K562 (cell line): Measurements from ENCODE around the gene ARHGAP25. TPM values are rescaled to one million over a fixed set of nuclear protein-coding genes. Genes with fewer than 3 reads are reported as not detected.

Experiments
- ATAC-seq: fragments of 200-7000 bp; cut with Tn5 transposase; 3 replicates; pipeline ENCODE4 v1.9.1; 2020; ENCODE audit warnings: moderate library complexity
- BruUV-seq: library from RNA; stranded (reverse); fragments of 400-500 nt; replicated peaks from 2 replicates; lab custom pipeline; 2021; lab: Mats Ljungman, UMichigan
- CTCF ChIA-PET: fragments of 300-600 bp; formaldehyde crosslinking; extraction: SDS; loops from one replicate; lab custom pipeline; 2021; ENCODE audit warnings: low intra/inter-chr PET ratio; lab: Yijun Ruan, JAX
- POLR2A ChIA-PET: fragments of 300-600, 350-650 bp; sonication (Branson Sonifier 250); formaldehyde crosslinking; extraction: SDS; loops from one replicate; lab custom pipeline; 2021; ENCODE audit warnings: antibody characterized with exemption, inconsistent platforms; lab: Yijun Ruan, JAX
- DNase-seq, 4 experiments: peaks; one replicate each; pipeline versions ENCODE4 v3.0.0 to v3.0.0-alpha.2; 2011 to 2018; ENCODE audit warnings: low spot score in 3 of 4, mixed read lengths in 3 of 4; ENCODE audit errors: extremely low read depth in 1 of 4
- FAIRE-seq: peaks from 2 replicates; lab custom pipeline; 2011; peaks lifted over from hg19 to GRCh38; lab: Jason Lieb, UNC
- H2AFZ ChIP-seq: 2 replicates; pipeline ENCODE4 v1.6.0; 2011; ENCODE audit warnings: low read depth, low read length, control low read depth, inconsistent platforms
- H3K27ac ChIP-seq: fragments of 200-600 bp; 3 replicates; pipeline ENCODE4 v1.8.0; 2011; ENCODE audit warnings: low read depth, mild to moderate bottlenecking, control low read depth, inconsistent platforms, low read length, moderate library complexity, mixed read lengths; ENCODE audit errors: extremely low read depth
- H3K27me3 ChIP-seq, 2 experiments: fragments of 300-600 bp in 1 of 2; 2 replicates in 1 of 2; 3 replicates in 1 of 2; pipeline versions ENCODE4 v1.6.0 to v1.8.0; 2011; ENCODE audit warnings: inconsistent platforms in 2 of 2, low read length in 2 of 2, mild to moderate bottlenecking in 1 of 2, mixed read lengths in 1 of 2, moderate library complexity in 1 of 2; ENCODE audit not compliant: control insufficient read depth in 2 of 2, insufficient read depth in 2 of 2
- H3K36me3 ChIP-seq: fragments of 300-600 bp; 3 replicates; pipeline ENCODE4 v1.8.0; 2011; ENCODE audit warnings: mild to moderate bottlenecking, low read length, inconsistent platforms; ENCODE audit not compliant: control insufficient read depth, insufficient read depth
- H3K4me1 ChIP-seq, 2 experiments: fragments of 200-600 bp in 1 of 2; replicated peaks in 1 of 2; 2 replicates in 1 of 2; 3 replicates in 1 of 2; pipeline versions ENCODE4 v1.5.1 to v1.8.0; 2011; ENCODE audit warnings: inconsistent platforms in 2 of 2, low read length in 2 of 2, mild to moderate bottlenecking in 1 of 2, mixed read lengths in 1 of 2, moderate library complexity in 1 of 2; ENCODE audit not compliant: control insufficient read depth in 2 of 2, insufficient read depth in 2 of 2
- H3K4me2 ChIP-seq: 2 replicates; pipeline ENCODE4 v1.6.1; 2011; ENCODE audit warnings: low read length, control low read depth, inconsistent platforms, mixed read lengths; ENCODE audit not compliant: insufficient read depth
- H3K4me3 ChIP-seq: fragments of 200-600 bp; sonication (generic), shearing (Covaris generic); 2 replicates; pipeline ENCODE4 v1.5.1; 2016; ENCODE audit warnings: control low read depth, inconsistent platforms
- H3K79me2 ChIP-seq: fragments of 200-600 bp; 3 replicates; pipeline ENCODE4 v1.8.0; 2011; ENCODE audit warnings: low read length, inconsistent platforms; ENCODE audit not compliant: control insufficient read depth, insufficient read depth
- H3K9ac ChIP-seq, 2 experiments: 2 replicates each; pipeline versions ENCODE4 v1.6.0 to v1.6.1; 2011; ENCODE audit warnings: low read depth in 2 of 2, low read length in 2 of 2, control low read depth in 1 of 2, inconsistent platforms in 1 of 2, mild to moderate bottlenecking in 1 of 2, mixed read lengths in 1 of 2; ENCODE audit not compliant: insufficient read depth in 1 of 2
- H3K9me1 ChIP-seq: one replicate; pipeline ENCODE4 v1.6.0; 2011; ENCODE audit warnings: inconsistent platforms, mild to moderate bottlenecking, low read length, moderate library complexity; ENCODE audit not compliant: control insufficient read depth, insufficient read depth
- H3K9me3 ChIP-seq: replicated peaks from 2 replicates; pipeline ENCODE4 v1.5.1; 2011; ENCODE audit warnings: low read depth, low read length, inconsistent platforms; ENCODE audit not compliant: control insufficient read depth, insufficient read depth
- H4K20me1 ChIP-seq: replicated peaks from 2 replicates; pipeline ENCODE4 v1.6.1; 2011; ENCODE audit warnings: low read length, inconsistent platforms, mixed read lengths; ENCODE audit not compliant: control insufficient read depth, insufficient read depth
- BRD4 ChIP-seq: fragments of 200-600 bp; sonication (generic); IDR thresholded peaks from 2 replicates; pipeline ENCODE4 v1.6.1; 2017; ENCODE audit warnings: inconsistent platforms
- CSDE1 ChIP-seq, 2 experiments: fragments of 450-650 bp; IDR thresholded peaks; 2 replicates each; pipeline ENCODE4 v1.6.1; 2016; ENCODE audit warnings: mild to moderate bottlenecking in 1 of 2
- DNMT1 ChIP-seq: fragments of 450-650 bp; IDR thresholded peaks from 2 replicates; pipeline ENCODE4 v1.6.1; 2016; ENCODE audit warnings: antibody characterized with exemption, mild to moderate bottlenecking
- FOXM1 ChIP-seq, 2 experiments: fragments of 450-650 bp in 1 of 2; sonication (generic) in 1 of 2; formaldehyde crosslinking in 1 of 2; IDR thresholded peaks; 2 replicates each; pipeline versions ENCODE4 v1.6.1 to v1.9.0; 2017 to 2022; ENCODE audit warnings: low read depth in 2 of 2, mild to moderate bottlenecking in 2 of 2, missing genetic modification reagents in 1 of 2, moderate library complexity in 1 of 2
- MCM5 ChIP-seq: fragments of 450-650 bp; IDR thresholded peaks from 2 replicates; pipeline ENCODE4 v1.6.1; 2016; ENCODE audit warnings: low read depth
- MEIS2 ChIP-seq: fragments of 450-650 bp; IDR thresholded peaks from 2 replicates; pipeline ENCODE4 v1.6.1; 2014; ENCODE audit warnings: mild to moderate bottlenecking; ENCODE audit not compliant: partially characterized antibody
- NUFIP1 ChIP-seq: fragments of 450-650 bp; IDR thresholded peaks from 2 replicates; pipeline ENCODE4 v1.6.1; 2018; ENCODE audit not compliant: partially characterized antibody
- SMARCB1 ChIP-seq: IDR thresholded peaks from 2 replicates; pipeline ENCODE4 v1.6.1; 2011; ENCODE audit warnings: improper control_type of control experiment, low read depth; ENCODE audit not compliant: insufficient read length
- STAG1 ChIP-seq: sonication (generic); formaldehyde crosslinking; IDR thresholded peaks from 2 replicates; pipeline ENCODE4 v1.5.0; 2020; ENCODE audit warnings: missing genetic modification reagents, borderline replicate concordance
- TCF7 ChIP-seq: sonication (generic); IDR thresholded peaks from 2 replicates; pipeline ENCODE4 v1.6.1; 2016; ENCODE audit warnings: antibody characterized with exemption, borderline replicate concordance
- ZEB2 ChIP-seq: fragments of 450-650 bp; IDR thresholded peaks from 2 replicates; pipeline ENCODE4 v1.6.1; 2016
- ZNF347 ChIP-seq: fragments of 450-650 bp; formaldehyde crosslinking; IDR thresholded peaks from 2 replicates; pipeline ENCODE4 v1.4.0; 2020; ENCODE audit warnings: low read depth, mild to moderate bottlenecking, moderate library complexity
- ZNF589 ChIP-seq: fragments of 200-800 bp; sonication (Bioruptor generic); IDR thresholded peaks from 2 replicates; pipeline ENCODE4 v1.6.1; 2016; ENCODE audit warnings: low read depth, missing genetic modification characterization, missing compliant biosample characterization
- WGBS: fragments of 100-300 bp; shearing (Covaris generic); methylation state at CpG from one replicate; pipeline ENCODE4 v1.1.6; 2016; ENCODE audit warnings: low coverage, mixed read lengths; ENCODE audit not compliant: insufficient coverage; ENCODE audit errors: missing lambda C conversion rate; 5-methylcytosine and 5-hydroxymethylcytosine counted together
- in situ Hi-C: fragments of 300-500 bp; cut with MboI; formaldehyde crosslinking; loops from 4 replicates; pipeline ENCODE4 v1.15.0; 2018; ENCODE audit warnings: inconsistent platforms, mixed read lengths
- intact Hi-C: fragments of 100-400 bp; cut with micrococcal nuclease; formaldehyde crosslinking; loops from 2 replicates; pipeline ENCODE4 v1.14.2; 2022
- polyA plus RNA-seq, 8 experiments: library from polyadenylated mRNA; depleted of rRNA in 4 of 8; stranded (reverse) in 5 of 8; unstranded in 3 of 8; fragments of >200 nt; fragmentation: Nextera tagmentation in 2 of 8; fragmentation: Illumina TruSeq in 1 of 8; extraction: Ambion mirVana in 2 of 8; extraction: Trizol in 1 of 8; gene quantifications; 2 replicates each; pipeline versions ENCODE4 v1.2.1 to v1.2.3, GENCODE V29; 2011 to 2014; ENCODE audit warnings: inconsistent platforms in 1 of 8, missing spikeins in 1 of 8
- total RNA-seq, 7 experiments: library from RNA; depleted of rRNA in 6 of 7; stranded (reverse); fragments of >200 nt in 6 of 7; fragmentation: Illumina TruSeq in 2 of 7; extraction: Trizol in 2 of 7; gene quantifications; 2 replicates each; pipeline versions ENCODE4 v1.2.1 to v1.2.3, GENCODE V29; 2011 to 2021; ENCODE audit warnings: low replicate concordance in 1 of 7
- TF ChIP-seq, protein P1 (sequence below): fragments of 250-450 bp; sonication (Bioruptor Pico); IDR thresholded peaks from 2 replicates; pipeline ENCODE4 v1.9.0; 2021; ENCODE audit warnings: mild to moderate bottlenecking
- TF ChIP-seq, protein P2 (sequence below), 2 experiments: IDR thresholded peaks; 2 replicates each; pipeline ENCODE4 v1.6.1; 2011; ENCODE audit warnings: borderline replicate concordance in 1 of 2, control low read depth in 1 of 2, low read depth in 1 of 2, low read length in 1 of 2, mild to moderate bottlenecking in 1 of 2, mixed read lengths in 1 of 2, moderate library complexity in 1 of 2; ENCODE audit not compliant: insufficient read depth in 1 of 2, insufficient read length in 1 of 2, poor library complexity in 1 of 2, severe bottlenecking in 1 of 2; ENCODE audit errors: extremely low read depth in 1 of 2
- TF ChIP-seq, protein P3 (sequence below): sonication (generic); formaldehyde crosslinking; IDR thresholded peaks from 2 replicates; pipeline ENCODE4 v1.8.0; 2022; ENCODE audit warnings: mild to moderate bottlenecking, missing genetic modification reagents
- TF ChIP-seq, protein P4 (sequence below), 2 experiments: fragments of 200-800 bp in 1 of 2; sonication (Bioruptor generic) in 1 of 2; sonication (generic) in 1 of 2; formaldehyde crosslinking in 1 of 2; IDR thresholded peaks in 1 of 2; conservative IDR thresholded peaks in 1 of 2; 2 replicates each; pipeline versions ENCODE4 v1.5.0 to v1.6.1; 2016 to 2020; ENCODE audit warnings: missing compliant biosample characterization in 1 of 2, missing genetic modification characterization in 1 of 2, missing genetic modification reagents in 1 of 2

Gene ARHGAP25
- total and polyA plus RNA-seq, 9 of the 15 experiments (the other 6 are each of a cell fraction or from before 2014, with no cell fraction given), result 4.9 to 14.8 (median 10.7) TPM

DNA sequence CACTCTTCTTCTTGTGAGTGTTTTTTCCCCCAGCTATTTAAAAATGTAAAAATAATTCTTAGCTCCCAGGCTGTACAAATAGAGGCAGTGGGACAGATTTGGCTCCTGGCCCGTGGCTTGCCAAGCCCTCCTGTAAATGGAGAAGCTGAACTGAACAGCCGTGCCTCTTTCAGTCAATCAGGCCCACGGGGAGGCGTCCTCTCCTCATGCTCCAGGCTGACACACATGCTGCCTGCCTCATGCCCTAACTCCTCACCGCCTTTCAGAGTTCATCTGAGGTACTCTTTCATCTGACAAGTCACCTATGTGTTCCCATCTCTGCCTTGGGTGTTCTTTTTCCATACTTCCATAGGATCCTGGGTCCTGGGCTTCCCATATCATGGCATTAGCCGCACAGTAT is 77.6 kb downstream of the ARHGAP25 start (continued):
- TF ChIP-seq, protein P1, sequence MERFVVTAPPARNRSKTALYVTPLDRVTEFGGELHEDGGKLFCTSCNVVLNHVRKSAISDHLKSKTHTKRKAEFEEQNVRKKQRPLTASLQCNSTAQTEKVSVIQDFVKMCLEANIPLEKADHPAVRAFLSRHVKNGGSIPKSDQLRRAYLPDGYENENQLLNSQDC (CRISPR knock-in tag), result no peak
- TF ChIP-seq MEIS2, result no peak
- no peak for TF ChIP-seq ZNF347 (CRISPR knock-in tag)
- TF ChIP-seq, protein P2, sequence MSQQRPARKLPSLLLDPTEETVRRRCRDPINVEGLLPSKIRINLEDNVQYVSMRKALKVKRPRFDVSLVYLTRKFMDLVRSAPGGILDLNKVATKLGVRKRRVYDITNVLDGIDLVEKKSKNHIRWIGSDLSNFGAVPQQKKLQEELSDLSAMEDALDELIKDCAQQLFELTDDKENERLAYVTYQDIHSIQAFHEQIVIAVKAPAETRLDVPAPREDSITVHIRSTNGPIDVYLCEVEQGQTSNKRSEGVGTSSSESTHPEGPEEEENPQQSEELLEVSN (IDR thresholded peaks at IDR 0.05; ENCODE audit: borderline replicate concordance in 1 of 2, extremely low read depth in 1 of 2, insufficient read depth in 1 of 2, insufficient read length in 1 of 2, low read depth in 1 of 2, low read length in 1 of 2, poor library complexity in 1 of 2, severe bottlenecking in 1 of 2), result peak in 1 of 2 experiments; percentile 21
- TF ChIP-seq NUFIP1, result no peak
- TF ChIP-seq, protein P3, sequence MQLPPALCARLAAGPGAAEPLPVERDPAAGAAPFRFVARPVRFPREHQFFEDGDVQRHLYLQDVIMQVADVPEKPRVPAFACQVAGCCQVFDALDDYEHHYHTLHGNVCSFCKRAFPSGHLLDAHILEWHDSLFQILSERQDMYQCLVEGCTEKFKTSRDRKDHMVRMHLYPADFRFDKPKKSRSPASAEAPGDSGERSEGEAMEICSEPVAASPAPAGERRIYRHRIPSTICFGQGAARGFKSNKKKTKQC, result no peak

DNA sequence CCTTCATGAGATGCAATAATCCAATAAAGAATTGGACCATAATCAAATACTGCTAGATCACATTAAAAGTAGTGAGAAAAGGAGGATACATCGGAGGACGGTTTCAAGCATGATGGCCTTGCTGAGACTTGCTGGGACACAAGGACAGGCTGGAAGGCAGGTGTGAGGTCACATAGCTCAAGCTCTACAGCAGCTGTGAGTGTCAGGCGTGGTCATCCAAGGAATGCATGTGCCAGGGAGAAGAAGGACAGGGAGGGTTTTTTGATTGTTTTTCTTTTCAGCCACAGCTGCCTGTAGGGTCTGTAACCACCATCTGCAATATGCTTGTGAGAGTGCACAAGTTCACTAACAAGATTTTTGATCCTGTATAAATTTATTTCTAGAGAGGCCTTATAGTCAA is 79.0 kb downstream of the ARHGAP25 start:
- Histone ChIP-seq H2AFZ (no peak overlapping the region), H3K4me3 (no peak overlapping the region), H3K27me3 (no peaks in the 10 kb centered on the region), H3K9me3 (no peaks in the 10 kb centered on the region), H3K79me2 (no peaks in the 10 kb centered on the region), H3K4me2 (no peak overlapping the region), H3K36me3 (peaks cover 4% of the 10 kb centered on the region; the same call in 1 of the 3 replicates), H4K20me1 (no peaks in the 10 kb centered on the region), H3K27ac (no peak overlapping the region), H3K9ac (no peak overlapping the region), H3K4me1 (no peaks in the 10 kb centered on the region), H3K9me1 (no peaks in the 10 kb centered on the region)
- in situ Hi-C loops (no loop called here), intact Hi-C loops (no loop called here)
- 64% methylated on average over 3 of the region's 3 CpGs for WGBS
- no peak for DNase-seq
- no peak for FAIRE-seq
- ChIA-PET CTCF (no interaction called here), POLR2A (interaction anchor here (0.5 to 0.8 kb wide), 2 partner anchors 94 to 122 kb away, joined by 3 to 5 read pairs; no protein-coding TSS in a partner anchor)
- TF ChIP-seq ZEB2 (no peak), CSDE1 (IDR thresholded peaks at IDR 0.05) (no peak), STAG1 (CRISPR knock-in tag) (no peak), ZNF589 (CRISPR knock-in tag) (no peak), DNMT1 (no peak), BRD4 (no peak), SMARCB1 (no peak), TCF7 (no peak), MCM5 (no peak), FOXM1 (IDR thresholded peaks at IDR 0.05; ENCODE audit: low read depth) (no peak), FOXM1 (CRISPR knock-in tag; IDR thresholded peaks at IDR 0.05; ENCODE audit: low read depth) (no peak)
- TF ChIP-seq, protein P4, sequence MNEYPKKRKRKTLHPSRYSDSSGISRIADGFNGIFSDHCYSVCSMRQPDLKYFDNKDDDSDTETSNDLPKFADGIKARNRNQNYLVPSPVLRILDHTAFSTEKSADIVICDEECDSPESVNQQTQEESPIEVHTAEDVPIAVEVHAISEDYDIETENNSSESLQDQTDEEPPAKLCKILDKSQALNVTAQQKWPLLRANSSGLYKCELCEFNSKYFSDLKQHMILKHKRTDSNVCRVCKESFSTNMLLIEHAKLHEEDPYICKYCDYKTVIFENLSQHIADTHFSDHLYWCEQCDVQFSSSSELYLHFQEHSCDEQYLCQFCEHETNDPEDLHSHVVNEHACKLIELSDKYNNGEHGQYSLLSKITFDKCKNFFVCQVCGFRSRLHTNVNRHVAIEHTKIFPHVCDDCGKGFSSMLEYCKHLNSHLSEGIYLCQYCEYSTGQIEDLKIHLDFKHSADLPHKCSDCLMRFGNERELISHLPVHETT (CRISPR knock-in tag; conservative IDR thresholded peaks at IDR 0.05 in 1 of 2, IDR thresholded peaks at IDR 0.05 in 1 of 2), result no peak
- no TSS peak for BruUV-seq
- no peak for ATAC-seq
